Measurements from ENCODE around the gene LY6G5C. TPM values are rescaled to one million over a fixed set of nuclear protein-coding genes. Genes with fewer than 3 reads are reported as not detected.

The LY6G5C gene
- total and polyA plus RNA-seq, 9 of the 15 experiments (the other 6 are each of a cell fraction or from before 2014, with no cell fraction given), result 0.10 to 0.67 (median 0.46) TPM; not detected in 4

- TF ChIP-seq PRDM10 (IDR thresholded peaks at IDR 0.05; ENCODE audit: partially characterized antibody) (no peak), BACH1 (tag; IDR thresholded peaks at IDR 0.05) (no peak), ZNF76 (CRISPR knock-in tag; IDR thresholded peaks at IDR 0.05; ENCODE audit: borderline replicate concordance) (peak; percentile 65; the same call in 1 of the 2 replicates), SRSF9 (IDR thresholded peaks at IDR 0.05; ENCODE audit: borderline replicate concordance, low read depth, low read length) (no peak), ARID3A (IDR thresholded peaks at IDR 0.05; ENCODE audit: borderline replicate concordance, low read depth, low read length) (no peak), HDGF (IDR thresholded peaks at IDR 0.05) (no peak), NR2C2 (CRISPR knock-in tag; IDR thresholded peaks at IDR 0.05) (0 out of 2 replicates have a peak, but pooled peaks have one; percentile 6), NR2C2 (tag; IDR thresholded peaks at IDR 0.05) (no peak), MCM5 (IDR thresholded peaks at IDR 0.05; ENCODE audit: low read depth) (no peak), ZNF318 (IDR thresholded peaks at IDR 0.05; ENCODE audit: borderline replicate concordance in 1 of 2, low read depth in 1 of 2) (no peak), MBD2 (IDR thresholded peaks at IDR 0.05; ENCODE audit: borderline replicate concordance, low read depth) (no peak), NCOA2 (IDR thresholded peaks at IDR 0.05; ENCODE audit: partially characterized antibody in 2 of 2) (no peak), ZNF212 (CRISPR knock-in tag; IDR thresholded peaks at IDR 0.05) (peak; percentile 98), CBFA2T3 (IDR thresholded peaks at IDR 0.05) (no peak)
Observed at GRCh38 chr6:31729979-31730630, 49.2 kb upstream of the LY6G5C start (continued).
